K562 (cell line): ENCODE measurements around the gene NADSYN1. TPM values are rescaled to one million over a fixed set of nuclear protein-coding genes. Genes with fewer than 3 reads are reported as not detected.

Experiments used
- BHLHE40 ChIP-seq: IDR thresholded peaks from 2 replicates; pipeline ENCODE4 v1.6.1; 2011; ENCODE audit warnings: low read length, improper control_type of control experiment
- CSDE1 ChIP-seq, 2 experiments: fragments of 450-650 bp; IDR thresholded peaks; 2 replicates each; pipeline ENCODE4 v1.6.1; 2016; ENCODE audit warnings: mild to moderate bottlenecking in 1 of 2
- EGR1 ChIP-seq: fragments of 450-650 bp; conservative IDR thresholded peaks from 2 replicates; pipeline ENCODE4 v1.6.1; 2017; ENCODE audit warnings: mild to moderate bottlenecking
- FOXA3 ChIP-seq, 2 experiments: fragments of 450-650 bp in 1 of 2; sonication (generic) in 1 of 2; formaldehyde crosslinking; IDR thresholded peaks in 1 of 2; conservative IDR thresholded peaks in 1 of 2; 2 replicates each; pipeline versions ENCODE4 v1.4.0 to v1.8.0; 2020 to 2022; ENCODE audit warnings: mild to moderate bottlenecking in 2 of 2, missing genetic modification reagents in 1 of 2
- FUS ChIP-seq: fragments of 200-400 bp; formaldehyde crosslinking; optimal IDR thresholded peaks from 2 replicates; pipeline ENCODE3; 2017; ENCODE audit warnings: low read depth, low read length
- KDM4B ChIP-seq, 2 experiments: fragments of 450-650 bp in 1 of 2; sonication (generic) in 1 of 2; IDR thresholded peaks; 2 replicates each; pipeline ENCODE4 v1.6.1; 2016 to 2017; ENCODE audit warnings: borderline replicate concordance in 2 of 2, antibody characterized with exemption in 1 of 2, low read depth in 1 of 2, mild to moderate bottlenecking in 1 of 2
- MCM3 ChIP-seq: fragments of 450-650 bp; IDR thresholded peaks from 2 replicates; pipeline ENCODE4 v1.6.1; 2016
- MYC ChIP-seq, 2 experiments: fragments of 250-450 bp in 1 of 2; sonication (Bioruptor Pico) in 1 of 2; IDR thresholded peaks; 2 replicates each; pipeline versions ENCODE4 v1.5.1 to v1.6.1; 2012 to 2021; ENCODE audit warnings: low read depth in 2 of 2, borderline replicate concordance in 1 of 2, improper control_type of control experiment in 1 of 2, low read length in 1 of 2, mild to moderate bottlenecking in 1 of 2, moderate library complexity in 1 of 2
- NCOR1 ChIP-seq: fragments of 450-650 bp; IDR thresholded peaks from 2 replicates; pipeline ENCODE4 v1.6.1; 2016; ENCODE audit warnings: mild to moderate bottlenecking, moderate library complexity
- NFATC3 ChIP-seq: fragments of 450-650 bp; IDR thresholded peaks from 2 replicates; pipeline ENCODE4 v1.6.1; 2017; ENCODE audit warnings: mild to moderate bottlenecking
- POLR2A ChIP-seq: fragments of 450-650 bp; conservative IDR thresholded peaks from 2 replicates; pipeline ENCODE4 v1.6.1; 2016
- RBM14 ChIP-seq: fragments of 200-400 bp; formaldehyde crosslinking; IDR thresholded peaks from 2 replicates; pipeline ENCODE4 v1.6.1; 2018; ENCODE audit warnings: low read depth, mild to moderate bottlenecking, low read length, moderate library complexity, borderline replicate concordance; ENCODE audit not compliant: insufficient read depth
- SIN3B ChIP-seq: fragments of 450-650 bp; IDR thresholded peaks from 2 replicates; pipeline ENCODE4 v1.6.1; 2017; ENCODE audit warnings: low read depth, mild to moderate bottlenecking, moderate library complexity
- TAF1 ChIP-seq: IDR thresholded peaks from 2 replicates; pipeline ENCODE4 v1.6.1; 2011; ENCODE audit warnings: mild to moderate bottlenecking, low read length, moderate library complexity; ENCODE audit not compliant: insufficient read depth, control insufficient read depth, severe bottlenecking; ENCODE audit errors: extremely low read depth
- TCFL5 ChIP-seq: fragments of 250-450 bp; sonication (Bioruptor Pico); conservative IDR thresholded peaks from 2 replicates; pipeline ENCODE4 v1.6.1; 2021; ENCODE audit warnings: mild to moderate bottlenecking, moderate library complexity, matching md5 sums
- ZBTB7A ChIP-seq: IDR thresholded peaks from 2 replicates; pipeline ENCODE4 v1.6.1; 2011; ENCODE audit warnings: low read depth, mild to moderate bottlenecking, low read length, moderate library complexity, borderline replicate concordance; ENCODE audit not compliant: control insufficient read depth
- ZFP1 ChIP-seq: fragments of 450-650 bp; formaldehyde crosslinking; IDR thresholded peaks from 2 replicates; pipeline ENCODE4 v1.4.0; 2020; ENCODE audit warnings: mild to moderate bottlenecking, mixed read lengths
- polyA plus RNA-seq, 8 experiments: library from polyadenylated mRNA; depleted of rRNA in 4 of 8; stranded (reverse) in 5 of 8; unstranded in 3 of 8; fragments of >200 nt; fragmentation: Nextera tagmentation in 2 of 8; fragmentation: Illumina TruSeq in 1 of 8; extraction: Ambion mirVana in 2 of 8; extraction: Trizol in 1 of 8; gene quantifications; 2 replicates each; pipeline versions ENCODE4 v1.2.1 to v1.2.3, GENCODE V29; 2011 to 2014; ENCODE audit warnings: inconsistent platforms in 1 of 8, missing spikeins in 1 of 8
- total RNA-seq, 7 experiments: library from RNA; depleted of rRNA in 6 of 7; stranded (reverse); fragments of >200 nt in 6 of 7; fragmentation: Illumina TruSeq in 2 of 7; extraction: Trizol in 2 of 7; gene quantifications; 2 replicates each; pipeline versions ENCODE4 v1.2.1 to v1.2.3, GENCODE V29; 2011 to 2021; ENCODE audit warnings: low replicate concordance in 1 of 7
- TF ChIP-seq, protein P1 (sequence below), 2 experiments: fragments of 450-650 bp; conservative IDR thresholded peaks; 2 replicates each; pipeline ENCODE4 v1.6.1; 2017; ENCODE audit warnings: mild to moderate bottlenecking in 2 of 2, moderate library complexity in 2 of 2
- TF ChIP-seq, protein P2 (sequence below): fragments of 250-450 bp; sonication (Bioruptor Pico); IDR thresholded peaks from 2 replicates; pipeline ENCODE4 v1.4.0; 2020; ENCODE audit warnings: mild to moderate bottlenecking

The NADSYN1 gene
- total and polyA plus RNA-seq, 9 of the 15 experiments (the other 6 are each of a cell fraction or from before 2014, with no cell fraction given): 12.7 to 57.3 (median 42.1) TPM

DNA sequence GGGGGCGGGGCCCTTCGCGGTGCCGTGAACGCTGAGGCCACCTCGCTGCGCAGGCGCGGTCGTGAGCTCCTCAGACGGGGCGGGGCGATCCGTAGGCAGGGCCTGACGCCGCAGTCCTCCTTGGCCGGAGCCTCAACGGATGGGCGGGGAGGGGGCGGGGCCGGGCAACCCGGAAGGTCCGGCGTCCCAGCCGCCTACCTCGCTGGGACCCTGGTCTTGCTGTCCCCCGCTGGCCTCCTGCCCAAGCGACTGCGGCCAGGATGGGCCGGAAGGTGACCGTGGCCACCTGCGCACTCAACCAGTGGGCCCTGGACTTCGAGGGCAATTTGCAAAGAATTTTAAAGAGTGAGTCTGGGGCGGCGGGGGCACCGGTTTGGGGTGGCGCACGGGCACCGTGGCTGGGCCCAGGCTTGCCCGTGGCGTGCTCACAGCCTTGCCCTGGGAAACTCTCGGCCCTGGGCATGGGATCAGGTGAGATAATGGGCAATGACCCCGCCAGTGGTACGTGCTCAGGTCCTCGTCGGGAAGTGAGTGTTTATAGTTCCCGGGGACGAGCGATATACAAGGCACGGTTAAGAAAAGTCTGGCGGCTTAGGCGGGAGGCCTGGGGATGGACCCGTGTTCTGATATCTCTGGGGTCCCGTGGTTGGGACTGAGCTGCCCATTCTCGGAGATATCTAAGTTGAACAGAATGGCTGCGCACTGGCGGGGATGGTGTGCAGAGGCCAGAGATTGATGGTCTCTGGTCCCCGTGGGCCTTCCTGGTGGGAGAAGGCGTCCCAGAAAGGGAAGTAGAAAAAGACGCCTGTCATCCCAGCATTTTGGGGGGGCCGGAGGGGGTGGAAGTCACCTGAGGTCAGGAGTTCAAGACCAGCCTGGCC is at the start of gene NADSYN1 (continued):
- TF ChIP-seq, protein P1, sequence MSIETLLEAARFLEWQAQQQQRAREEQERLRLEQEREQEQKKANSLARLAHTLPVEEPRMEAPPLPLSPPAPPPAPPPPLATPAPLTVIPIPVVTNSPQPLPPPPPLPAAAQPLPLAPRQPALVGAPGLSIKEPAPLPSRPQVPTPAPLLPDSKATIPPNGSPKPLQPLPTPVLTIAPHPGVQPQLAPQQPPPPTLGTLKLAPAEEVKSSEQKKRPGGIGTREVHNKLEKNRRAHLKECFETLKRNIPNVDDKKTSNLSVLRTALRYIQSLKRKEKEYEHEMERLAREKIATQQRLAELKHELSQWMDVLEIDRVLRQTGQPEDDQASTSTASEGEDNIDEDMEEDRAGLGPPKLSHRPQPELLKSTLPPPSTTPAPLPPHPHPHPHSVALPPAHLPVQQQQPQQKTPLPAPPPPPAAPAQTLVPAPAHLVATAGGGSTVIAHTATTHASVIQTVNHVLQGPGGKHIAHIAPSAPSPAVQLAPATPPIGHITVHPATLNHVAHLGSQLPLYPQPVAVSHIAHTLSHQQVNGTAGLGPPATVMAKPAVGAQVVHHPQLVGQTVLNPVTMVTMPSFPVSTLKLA (conservative IDR thresholded peaks at IDR 0.05): peak; percentile 63 to 83
- peak; percentile 12; the same call in 1 of the 2 replicates for TF ChIP-seq EGR1
- peak; percentile 28; the same call in 1 of the 2 replicates for TF ChIP-seq BHLHE40
- peak; percentile 48; the same call in 1 of the 2 replicates for TF ChIP-seq SIN3B
- peak; percentile 43 for TF ChIP-seq TAF1
- no peak for TF ChIP-seq FUS
- peak; percentile 78 for TF ChIP-seq POLR2A
- TF ChIP-seq KDM4B (IDR thresholded peaks at IDR 0.05; ENCODE audit: borderline replicate concordance in 2 of 2, low read depth in 1 of 2): 0 out of 4 replicates have a peak, but pooled peaks of 1 of the 2 experiments have one; percentile 54
- no peak for TF ChIP-seq NFATC3
- TF ChIP-seq ZFP1 (CRISPR knock-in tag): no peak
- no peak for TF ChIP-seq MCM3
- TF ChIP-seq FOXA3 (CRISPR knock-in tag; conservative IDR thresholded peaks at IDR 0.05 in 1 of 2, IDR thresholded peaks at IDR 0.05 in 1 of 2): no peak
- TF ChIP-seq TCFL5 (CRISPR knock-in tag): no peak
- TF ChIP-seq ZBTB7A: peak; percentile 43; the same call in 1 of the 2 replicates
- no peak for TF ChIP-seq NCOR1
- TF ChIP-seq RBM14: no peak
- TF ChIP-seq CSDE1 (IDR thresholded peaks at IDR 0.05): no peak
- TF ChIP-seq, protein P2, sequence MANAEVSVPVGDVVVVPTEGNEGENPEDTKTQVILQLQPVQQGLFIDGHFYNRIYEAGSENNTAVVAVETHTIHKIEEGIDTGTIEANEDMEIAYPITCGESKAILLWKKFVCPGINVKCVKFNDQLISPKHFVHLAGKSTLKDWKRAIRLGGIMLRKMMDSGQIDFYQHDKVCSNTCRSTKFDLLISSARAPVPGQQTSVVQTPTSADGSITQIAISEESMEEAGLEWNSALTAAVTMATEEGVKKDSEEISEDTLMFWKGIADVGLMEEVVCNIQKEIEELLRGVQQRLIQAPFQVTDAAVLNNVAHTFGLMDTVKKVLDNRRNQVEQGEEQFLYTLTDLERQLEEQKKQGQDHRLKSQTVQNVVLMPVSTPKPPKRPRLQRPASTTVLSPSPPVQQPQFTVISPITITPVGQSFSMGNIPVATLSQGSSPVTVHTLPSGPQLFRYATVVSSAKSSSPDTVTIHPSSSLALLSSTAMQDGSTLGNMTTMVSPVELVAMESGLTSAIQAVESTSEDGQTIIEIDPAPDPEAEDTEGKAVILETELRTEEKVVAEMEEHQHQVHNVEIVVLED (CRISPR knock-in tag): peak; percentile 19; the same call in 1 of the 2 replicates
- TF ChIP-seq MYC (IDR thresholded peaks at IDR 0.05; ENCODE audit: low read depth, low read length): peak; percentile 80; the same call in 1 of the 2 replicates
- TF ChIP-seq MYC (CRISPR knock-in tag; IDR thresholded peaks at IDR 0.05; ENCODE audit: borderline replicate concordance, low read depth): peak; percentile 85; the same call in 1 of the 2 replicates
- TF ChIP-seq, all 486 proteins: peak for 63
